SK-N-SH treated with all-trans-retinoic acid at 6 μM for 48 hours (cell line): ENCODE data around the gene PMPCA.

Experiments
- ARNTL ChIP-seq: fragments of 450-650 bp; formaldehyde crosslinking; IDR thresholded peaks from 2 replicates; pipeline ENCODE4 v1.5.0; 2020; ENCODE audit warnings: low read depth, mild to moderate bottlenecking, moderate library complexity, borderline replicate concordance
- ESRRG ChIP-seq: fragments of 250-450 bp; sonication (Bioruptor Pico); IDR thresholded peaks from 2 replicates; pipeline ENCODE4 v1.6.1; 2021; ENCODE audit warnings: mild to moderate bottlenecking
- ISL1 ChIP-seq: fragments of 250-450 bp; sonication (Bioruptor Pico); IDR thresholded peaks from 2 replicates; pipeline ENCODE4 v2.1.2; 2022; ENCODE audit warnings: mild to moderate bottlenecking, moderate library complexity
- OSR1 ChIP-seq: fragments of 250-450 bp; sonication (Bioruptor Pico); IDR thresholded peaks from 2 replicates; pipeline ENCODE4 v1.8.0; 2022; ENCODE audit warnings: moderate library complexity, mild to moderate bottlenecking, inconsistent platforms
- RARB ChIP-seq: fragments of 250-450 bp; sonication (Bioruptor Pico); IDR thresholded peaks from 2 replicates; pipeline ENCODE4 v1.8.0; 2021; ENCODE audit warnings: mild to moderate bottlenecking, moderate library complexity
- TCF4 ChIP-seq: fragments of 250-450 bp; sonication (Bioruptor Pico); IDR thresholded peaks from 2 replicates; pipeline ENCODE4 v1.8.0; 2021; ENCODE audit warnings: mild to moderate bottlenecking, moderate library complexity, borderline replicate concordance
- TOX ChIP-seq: fragments of 250-450 bp; sonication (Bioruptor Pico); IDR thresholded peaks from 2 replicates; pipeline ENCODE4 v1.8.0; 2021; ENCODE audit warnings: mild to moderate bottlenecking, moderate library complexity, borderline replicate concordance
- ZFP3 ChIP-seq: fragments of 250-450 bp; sonication (Bioruptor Pico); IDR thresholded peaks from 2 replicates; pipeline ENCODE4 v1.5.0; 2020; ENCODE audit warnings: mild to moderate bottlenecking, moderate library complexity
- ZFP30 ChIP-seq: fragments of 450-650 bp; formaldehyde crosslinking; IDR thresholded peaks from 2 replicates; pipeline ENCODE4 v1.5.0; 2022; ENCODE audit warnings: mild to moderate bottlenecking, moderate library complexity
- ZNF565 ChIP-seq: fragments of 450-650 bp; formaldehyde crosslinking; conservative IDR thresholded peaks from 2 replicates; pipeline ENCODE4 v1.5.0; 2020; ENCODE audit warnings: low read depth, mild to moderate bottlenecking, moderate library complexity
- ZNF70 ChIP-seq: fragments of 450-650 bp; formaldehyde crosslinking; IDR thresholded peaks from 2 replicates; pipeline ENCODE4 v1.5.0; 2020; ENCODE audit warnings: mild to moderate bottlenecking, moderate library complexity
- ZNF8 ChIP-seq: fragments of 450-650 bp; formaldehyde crosslinking; IDR thresholded peaks from 2 replicates; pipeline ENCODE4 v1.5.0; 2020; ENCODE audit warnings: mild to moderate bottlenecking, moderate library complexity
- TF ChIP-seq, protein P1 (sequence below): fragments of 250-450 bp; sonication (Bioruptor Pico); IDR thresholded peaks from 2 replicates; pipeline ENCODE4 v1.5.1; 2020; ENCODE audit warnings: low read depth, mild to moderate bottlenecking, moderate library complexity
- TF ChIP-seq, protein P2 (sequence below): fragments of 250-450 bp; sonication (Bioruptor Pico); IDR thresholded peaks from 2 replicates; pipeline ENCODE4 v1.8.0; 2020; ENCODE audit warnings: mild to moderate bottlenecking, moderate library complexity, borderline replicate concordance

GRCh38 chr9:136405481-136405880 is 5.0 kb upstream of the PMPCA start:
- TF ChIP-seq ZNF565 (CRISPR knock-in tag) (no peak), ZNF8 (CRISPR knock-in tag) (no peak), ZFP30 (no peak), ARNTL (CRISPR knock-in tag) (no peak), ZFP3 (CRISPR knock-in tag) (no peak), TCF4 (CRISPR knock-in tag) (no peak), ZNF70 (no peak), ISL1 (CRISPR knock-in tag) (no peak), ESRRG (CRISPR knock-in tag) (no peak), RARB (CRISPR knock-in tag) (no peak), TOX (CRISPR knock-in tag) (no peak), OSR1 (CRISPR knock-in tag) (no peak)
- TF ChIP-seq, protein P1, sequence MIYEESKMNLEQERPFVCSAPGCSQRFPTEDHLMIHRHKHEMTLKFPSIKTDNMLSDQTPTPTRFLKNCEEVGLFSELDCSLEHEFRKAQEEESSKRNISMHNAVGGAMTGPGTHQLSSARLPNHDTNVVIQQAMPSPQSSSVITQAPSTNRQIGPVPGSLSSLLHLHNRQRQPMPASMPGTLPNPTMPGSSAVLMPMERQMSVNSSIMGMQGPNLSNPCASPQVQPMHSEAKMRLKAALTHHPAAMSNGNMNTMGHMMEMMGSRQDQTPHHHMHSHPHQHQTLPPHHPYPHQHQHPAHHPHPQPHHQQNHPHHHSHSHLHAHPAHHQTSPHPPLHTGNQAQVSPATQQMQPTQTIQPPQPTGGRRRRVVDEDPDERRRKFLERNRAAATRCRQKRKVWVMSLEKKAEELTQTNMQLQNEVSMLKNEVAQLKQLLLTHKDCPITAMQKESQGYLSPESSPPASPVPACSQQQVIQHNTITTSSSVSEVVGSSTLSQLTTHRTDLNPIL (CRISPR knock-in tag), result no peak
- TF ChIP-seq, protein P2, sequence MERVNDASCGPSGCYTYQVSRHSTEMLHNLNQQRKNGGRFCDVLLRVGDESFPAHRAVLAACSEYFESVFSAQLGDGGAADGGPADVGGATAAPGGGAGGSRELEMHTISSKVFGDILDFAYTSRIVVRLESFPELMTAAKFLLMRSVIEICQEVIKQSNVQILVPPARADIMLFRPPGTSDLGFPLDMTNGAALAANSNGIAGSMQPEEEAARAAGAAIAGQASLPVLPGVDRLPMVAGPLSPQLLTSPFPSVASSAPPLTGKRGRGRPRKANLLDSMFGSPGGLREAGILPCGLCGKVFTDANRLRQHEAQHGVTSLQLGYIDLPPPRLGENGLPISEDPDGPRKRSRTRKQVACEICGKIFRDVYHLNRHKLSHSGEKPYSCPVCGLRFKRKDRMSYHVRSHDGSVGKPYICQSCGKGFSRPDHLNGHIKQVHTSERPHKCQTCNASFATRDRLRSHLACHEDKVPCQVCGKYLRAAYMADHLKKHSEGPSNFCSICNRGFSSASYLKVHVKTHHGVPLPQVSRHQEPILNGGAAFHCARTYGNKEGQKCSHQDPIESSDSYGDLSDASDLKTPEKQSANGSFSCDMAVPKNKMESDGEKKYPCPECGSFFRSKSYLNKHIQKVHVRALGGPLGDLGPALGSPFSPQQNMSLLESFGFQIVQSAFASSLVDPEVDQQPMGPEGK, result no peak
